Muscle of leg (tissue), 11 donors: Measurements from ENCODE around the gene GOSR2. TPM values are rescaled to one million over a fixed set of nuclear protein-coding genes. Genes with fewer than 3 reads are reported as not detected.

Experiments
- DNase-seq: peaks from one replicate; pipeline ENCODE4 v3.0.0; 2013
- H3K27ac ChIP-seq: one replicate; pipeline ENCODE4 v1.5.1; 2013; ENCODE audit warnings: mild to moderate bottlenecking, low read length, control low read depth
- H3K27me3 ChIP-seq: one replicate; pipeline ENCODE4 v1.6.1; 2013; ENCODE audit warnings: low read length; ENCODE audit not compliant: control insufficient read depth, insufficient read depth
- H3K36me3 ChIP-seq: one replicate; pipeline ENCODE4 v1.6.1; 2013; ENCODE audit warnings: low read length; ENCODE audit not compliant: control insufficient read depth, insufficient read depth
- H3K4me1 ChIP-seq: one replicate; pipeline ENCODE4 v1.6.1; 2013; ENCODE audit warnings: low read length; ENCODE audit not compliant: control insufficient read depth, insufficient read depth
- H3K4me3 ChIP-seq: one replicate; pipeline ENCODE4 v1.5.1; 2013; ENCODE audit warnings: low read length, control low read depth
- H3K9me3 ChIP-seq: replicated peaks from 2 replicates; pipeline ENCODE4 v1.6.1; 2013; ENCODE audit warnings: low read depth, low read length; ENCODE audit not compliant: control insufficient read depth
- WGBS: methylation state at CpG from one replicate; pipeline ENCODE4 v1.1.5; 2013; ENCODE audit warnings: missing lambda C conversion rate; ENCODE audit not compliant: insufficient coverage; 5-methylcytosine and 5-hydroxymethylcytosine counted together
- polyA plus RNA-seq, 8 donors: library from polyadenylated mRNA; unstranded; fragments of 120-200 nt; gene quantifications; one replicate each; pipeline versions ENCODE4 v1.2.1 to v1.2.3, GENCODE V29; 2013; ENCODE audit warnings: inconsistent platforms in 1 of 8, low replicate concordance in 1 of 8; ENCODE audit not compliant: insufficient read length in 8 of 8, insufficient read depth in 1 of 8
- total RNA-seq: library from RNA; stranded (reverse); fragments of 120-200 nt; gene quantifications from one replicate; pipeline ENCODE4 v1.2.4, GENCODE V29; 2013

The GOSR2 gene
- total and polyA plus RNA-seq, 9 donors: 27.4 to 36.8 (median 29.6) TPM

DNA sequence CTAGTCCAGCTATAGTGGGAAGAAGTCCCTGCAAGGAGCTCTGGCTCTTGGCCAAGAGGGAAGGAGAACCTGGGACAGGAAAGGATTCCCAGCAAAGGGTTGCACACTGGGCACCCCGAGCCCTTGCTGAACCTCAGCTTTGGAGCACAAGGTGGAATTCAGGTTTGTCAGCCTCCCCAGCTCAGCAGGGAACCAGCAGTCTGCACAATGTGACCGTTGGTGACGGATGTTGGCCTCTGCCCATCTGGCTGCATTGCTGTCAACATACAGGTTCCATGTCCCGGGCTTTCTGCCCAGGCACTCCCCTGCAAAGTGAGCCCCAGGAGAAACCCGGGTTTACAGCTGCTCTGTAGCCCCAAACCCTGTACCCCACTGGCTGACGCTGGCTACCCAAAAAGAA is 49.4 kb downstream of the GOSR2 start:
- no peak overlapping the region for H3K4me3 ChIP-seq
- H3K27me3 ChIP-seq: peaks cover 22% of the 10 kb centered on the region
- H3K27ac ChIP-seq: no peak overlapping the region
- peaks cover under 1% of the 10 kb centered on the region for H3K4me1 ChIP-seq
- H3K9me3 ChIP-seq: no peaks in the 10 kb centered on the region
- no peaks in the 10 kb centered on the region for H3K36me3 ChIP-seq
- no peak for DNase-seq
- WGBS: 45% methylated on average over 6 of the region's 6 CpGs

DNA sequence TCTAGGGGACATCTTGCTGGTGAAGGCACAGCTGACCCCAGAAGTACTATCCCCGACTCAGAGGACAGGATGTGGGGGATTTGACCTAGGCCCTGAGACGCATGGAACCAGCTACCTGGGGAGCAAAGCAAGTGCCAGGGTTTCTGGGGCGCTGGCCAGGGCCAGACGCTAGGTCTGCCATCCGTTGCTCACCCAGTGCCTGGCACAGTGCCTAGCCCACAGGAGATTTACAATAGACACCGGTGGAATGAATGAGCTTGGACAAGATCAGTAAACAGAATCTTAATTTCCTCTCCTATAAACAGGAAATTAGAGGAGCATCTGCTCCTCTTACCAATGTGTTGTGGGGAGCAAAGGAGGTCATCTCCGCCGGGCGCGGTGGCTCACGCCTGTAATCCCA is 51.1 kb downstream of the GOSR2 start:
- H3K36me3 ChIP-seq: no peaks in the 10 kb centered on the region
- H3K9me3 ChIP-seq: no peaks in the 10 kb centered on the region
- H3K27ac ChIP-seq: no peak overlapping the region
- WGBS: no CpG with 5 or more reads among the region's 11 CpGs
- H3K27me3 ChIP-seq: peaks cover 38% of the 10 kb centered on the region
- peaks cover 13% of the 10 kb centered on the region for H3K4me1 ChIP-seq
- no peak overlapping the region for H3K4me3 ChIP-seq
- DNase-seq: no peak

DNA sequence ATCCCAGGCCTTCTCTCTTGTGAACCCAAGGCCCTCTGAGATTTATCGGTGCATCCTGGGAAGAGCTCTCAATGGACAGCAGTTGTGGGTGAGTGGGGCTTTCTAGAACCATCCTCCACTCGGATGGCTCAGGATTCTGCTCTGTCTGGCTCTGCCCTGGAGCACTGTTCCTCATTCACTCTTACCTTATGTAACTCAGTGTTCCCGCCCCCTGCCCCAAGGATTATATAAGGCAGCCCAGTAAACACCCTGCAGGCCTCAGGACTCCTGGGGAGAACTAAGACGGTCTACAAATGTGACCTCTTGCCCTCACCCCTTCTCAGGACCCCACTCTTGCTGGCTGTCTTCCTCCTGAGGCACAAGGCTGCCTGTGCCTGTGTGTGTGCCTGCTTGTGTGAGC is 52.3 kb downstream of the GOSR2 start:
- Histone ChIP-seq H3K27me3 (peaks cover 42% of the 10 kb centered on the region), H3K36me3 (no peaks in the 10 kb centered on the region), H3K27ac (no peak overlapping the region), H3K4me1 (peaks cover 16% of the 10 kb centered on the region), H3K4me3 (no peak overlapping the region), H3K9me3 (no peaks in the 10 kb centered on the region)
- no peak for DNase-seq
- WGBS: 37% methylated on average over 3 of the region's 4 CpGs

DNA sequence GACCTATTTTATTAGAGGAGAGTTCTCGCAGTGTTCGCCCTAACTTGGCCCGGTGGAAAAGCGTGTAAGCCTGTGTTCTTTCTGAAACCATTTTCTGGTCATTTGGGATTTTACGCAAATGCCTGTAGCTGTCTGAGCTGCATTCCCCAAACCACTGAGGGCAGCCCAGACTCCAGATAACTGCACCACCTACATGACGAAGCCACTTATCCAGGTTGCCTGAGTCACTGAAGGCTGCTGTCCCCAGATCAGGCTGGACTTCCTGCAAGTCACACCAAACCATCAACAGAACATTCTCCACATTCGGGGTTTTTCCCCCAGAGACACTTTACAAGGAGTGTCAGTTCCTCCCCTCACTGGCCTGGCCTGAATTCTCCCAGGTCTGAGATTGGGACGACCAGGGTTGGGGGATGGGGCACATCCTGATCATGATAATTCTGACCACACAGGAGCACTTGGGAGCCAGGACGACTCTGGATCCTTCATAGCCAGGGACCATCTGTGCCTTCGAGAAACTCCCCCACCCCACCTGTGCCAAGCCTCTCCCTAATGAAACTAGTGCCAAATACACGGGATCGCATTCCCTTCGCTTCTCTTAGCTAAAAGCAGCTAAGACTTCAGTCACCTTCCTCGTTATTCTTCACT is 53.8 kb downstream of the GOSR2 start:
- H3K9me3 ChIP-seq: no peaks in the 10 kb centered on the region
- no peak overlapping the region for H3K27ac ChIP-seq
- no peak overlapping the region for H3K4me3 ChIP-seq
- 56% methylated on average over 6 of the region's 14 CpGs for WGBS
- peaks cover 50% of the 10 kb centered on the region for H3K27me3 ChIP-seq
- no peak for DNase-seq
- peaks cover 16% of the 10 kb centered on the region for H3K4me1 ChIP-seq
- H3K36me3 ChIP-seq: no peaks in the 10 kb centered on the region

DNA sequence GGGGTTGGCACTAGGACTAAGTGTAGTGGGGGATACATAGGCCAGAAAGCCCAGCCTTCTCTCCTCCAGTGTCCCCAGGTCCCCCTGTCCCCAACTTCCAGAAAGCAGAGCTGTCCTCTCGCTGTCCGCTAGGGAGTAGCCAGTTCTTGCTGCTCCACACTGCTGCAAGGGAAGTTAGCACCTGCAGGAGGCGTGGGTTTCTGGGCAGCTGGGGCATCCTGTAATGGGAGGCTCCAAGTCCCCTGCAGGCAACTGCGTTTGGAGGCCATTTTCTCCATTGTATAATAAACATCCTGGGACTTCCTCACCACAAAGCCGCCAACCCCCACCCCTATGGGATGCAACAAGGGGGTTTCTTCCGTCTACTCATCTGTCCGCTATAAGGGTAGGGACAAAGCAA is 54.4 kb downstream of the GOSR2 start:
- H3K27me3 ChIP-seq: peaks cover 52% of the 10 kb centered on the region
- no peak overlapping the region for H3K27ac ChIP-seq
- 0% methylated on average over 1 of the region's 7 CpGs for WGBS
- no peaks in the 10 kb centered on the region for H3K36me3 ChIP-seq
- DNase-seq: peak; percentile 33
- no peaks in the 10 kb centered on the region for H3K9me3 ChIP-seq
- no peak overlapping the region for H3K4me3 ChIP-seq
- peaks cover 16% of the 10 kb centered on the region for H3K4me1 ChIP-seq

DNA sequence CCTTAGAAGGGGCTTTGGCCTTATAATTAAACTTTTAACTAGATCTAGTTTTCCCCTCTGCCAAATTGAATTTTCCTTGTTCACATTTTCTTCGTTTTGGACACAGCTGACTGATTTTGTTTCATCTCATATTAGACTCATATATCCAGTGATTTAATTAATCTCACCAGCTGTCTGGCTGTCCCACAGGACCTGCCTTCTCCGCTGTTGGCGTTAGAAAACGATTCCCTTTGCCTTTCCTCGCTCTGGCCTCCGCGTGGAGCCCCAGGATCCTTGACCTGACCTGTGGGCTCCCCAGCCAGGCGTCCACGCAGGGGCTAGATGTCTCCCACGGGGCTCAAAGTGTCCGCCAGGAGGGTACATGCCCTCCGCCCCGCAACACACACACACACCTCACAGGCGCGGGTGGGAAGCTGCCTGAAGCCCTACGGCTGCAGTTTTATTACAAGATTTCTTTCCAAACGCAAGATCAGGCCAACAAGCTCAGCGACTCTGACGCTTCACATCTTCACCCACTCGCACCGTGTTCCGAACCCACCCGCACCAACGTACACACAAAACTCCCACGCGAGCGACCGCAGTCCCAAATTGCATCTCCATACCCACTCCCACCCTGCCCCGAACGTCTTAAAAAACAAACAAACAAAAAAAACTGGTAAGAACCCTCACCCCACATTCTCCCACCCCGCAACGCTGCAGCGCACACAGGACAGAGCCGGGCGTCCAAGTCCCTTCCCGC is 55.0 kb downstream of the GOSR2 start:
- Histone ChIP-seq H3K4me1 (peaks cover 16% of the 10 kb centered on the region), H3K27ac (no peak overlapping the region), H3K36me3 (no peaks in the 10 kb centered on the region), H3K9me3 (no peaks in the 10 kb centered on the region), H3K4me3 (no peak overlapping the region), H3K27me3 (peaks cover 52% of the 10 kb centered on the region)
- no peak for DNase-seq
- 5% methylated on average over 36 of the region's 36 CpGs for WGBS

DNA sequence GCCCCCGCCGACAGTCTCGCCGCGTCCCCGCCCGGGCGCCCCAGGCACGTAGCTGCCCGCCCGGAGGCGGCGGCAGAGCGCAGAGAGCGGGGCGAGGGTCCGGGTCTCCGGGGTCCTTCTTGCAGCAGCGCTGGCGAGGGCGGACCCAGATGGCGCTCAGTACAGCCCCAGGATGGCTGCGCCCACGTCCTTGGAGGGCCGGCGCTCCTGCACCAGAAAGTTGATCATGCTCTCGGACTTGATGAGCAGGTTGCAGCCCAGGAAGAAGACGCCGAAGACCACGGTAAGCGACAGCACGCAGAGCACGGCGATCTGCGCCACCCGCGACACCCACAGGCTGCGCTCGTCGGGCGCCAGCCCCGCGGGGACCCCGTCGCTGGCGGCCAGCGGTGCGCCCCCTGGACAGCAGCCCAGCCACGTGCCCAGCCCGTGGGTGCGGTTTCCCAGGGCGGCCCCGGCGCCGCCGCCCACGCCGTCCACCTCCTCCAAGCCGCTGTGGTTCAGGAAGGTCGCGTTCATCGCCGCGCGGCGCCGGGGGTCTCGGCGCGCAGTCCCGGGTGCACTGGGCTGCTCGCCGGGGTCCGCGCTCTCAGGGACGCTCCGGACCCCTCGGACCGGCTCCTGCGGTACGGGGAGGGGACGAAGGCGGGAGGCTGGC is 55.7 kb downstream of the GOSR2 start:
- Histone ChIP-seq H3K9me3 (no peaks in the 10 kb centered on the region), H3K4me1 (peaks cover 16% of the 10 kb centered on the region), H3K27me3 (peaks cover 49% of the 10 kb centered on the region), H3K36me3 (no peaks in the 10 kb centered on the region), H3K27ac (no peak overlapping the region), H3K4me3 (peak overlapping the region; percentile 28)
- no peak for DNase-seq
- WGBS: under 1% methylated on average over 83 of the region's 83 CpGs

DNA sequence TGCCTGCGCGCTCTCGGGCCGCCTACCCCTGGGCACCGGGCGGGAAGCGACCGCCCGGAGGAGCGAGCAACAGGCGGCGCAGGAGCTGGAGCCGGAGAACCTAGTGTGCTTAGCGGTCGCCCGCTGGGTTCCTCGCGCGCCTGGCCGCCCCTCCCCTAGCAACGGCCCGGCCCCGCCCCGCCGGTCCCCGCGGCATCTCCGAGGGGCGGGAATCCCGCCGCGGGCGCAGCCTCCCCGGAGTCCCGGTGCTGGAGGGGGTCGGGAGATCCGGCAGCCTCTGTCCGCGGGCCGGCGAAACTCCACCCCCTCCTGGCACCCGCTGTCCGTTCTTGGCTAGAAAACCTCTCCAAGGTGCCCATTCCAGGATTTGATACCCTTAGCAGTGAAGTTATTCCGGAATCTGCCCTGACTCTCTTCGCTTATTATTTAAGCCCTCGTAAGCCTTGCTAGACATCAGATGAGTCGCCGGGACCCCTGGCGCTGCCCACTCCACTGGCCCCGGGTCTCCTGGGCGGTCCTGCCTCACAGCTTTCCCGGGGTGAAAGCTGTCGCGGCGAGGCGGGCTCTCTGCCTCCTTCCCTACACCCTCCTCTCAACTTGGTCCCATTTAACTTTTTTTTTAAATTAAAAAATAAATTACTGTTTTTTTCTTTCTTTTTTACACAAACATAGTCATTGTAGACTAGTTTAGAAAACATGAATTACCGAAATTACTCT is 56.3 kb downstream of the GOSR2 start, which contains the start of gene RPRML:
TSS of gene RPRML (minus strand) at position 107 of the 717 bp plus-strand sequence. CDS start 246 bp downstream, outside the sequence.
- no peaks in the 10 kb centered on the region for H3K9me3 ChIP-seq
- H3K4me1 ChIP-seq: peaks cover 20% of the 10 kb centered on the region
- DNase-seq: peak; percentile 41
- H3K27ac ChIP-seq: no peak within 1 kb of the TSS
- peak within 1 kb of the TSS; percentile 28 for H3K4me3 ChIP-seq
- whole genome bisulfite sequencing: 1% methylated on average over 44 of the region's 57 CpGs
- H3K36me3 ChIP-seq: no peaks in the 10 kb centered on the region
- H3K27me3 ChIP-seq: peaks cover 49% of the 10 kb centered on the region

DNA sequence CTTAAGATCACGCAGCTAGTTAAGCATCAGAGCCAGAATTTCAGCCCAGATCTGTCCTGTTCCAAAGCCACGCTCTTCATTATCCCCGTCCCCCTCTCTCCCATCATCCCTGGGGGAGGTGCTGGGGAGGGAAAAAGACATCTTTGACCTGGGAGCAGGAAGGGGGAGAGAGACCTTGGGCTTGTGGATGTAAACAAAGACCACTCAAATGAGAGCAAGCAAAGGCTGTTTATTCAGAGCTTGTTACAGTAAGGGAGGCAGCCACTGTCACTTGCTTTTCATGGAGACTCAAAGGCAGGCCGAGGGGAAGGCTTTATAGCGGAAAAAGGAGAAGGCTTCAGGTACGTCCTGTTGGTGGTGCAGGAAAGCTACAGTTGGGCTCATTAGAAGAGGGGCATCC is 59.6 kb downstream of the GOSR2 start:
- H3K4me3 ChIP-seq: no peak overlapping the region
- 70% methylated on average over 3 of the region's 6 CpGs for WGBS
- no peak overlapping the region for H3K27ac ChIP-seq
- H3K9me3 ChIP-seq: no peaks in the 10 kb centered on the region
- no peak for DNase-seq
- H3K4me1 ChIP-seq: peaks cover 22% of the 10 kb centered on the region
- H3K36me3 ChIP-seq: no peaks in the 10 kb centered on the region
- peaks cover 28% of the 10 kb centered on the region for H3K27me3 ChIP-seq

DNA sequence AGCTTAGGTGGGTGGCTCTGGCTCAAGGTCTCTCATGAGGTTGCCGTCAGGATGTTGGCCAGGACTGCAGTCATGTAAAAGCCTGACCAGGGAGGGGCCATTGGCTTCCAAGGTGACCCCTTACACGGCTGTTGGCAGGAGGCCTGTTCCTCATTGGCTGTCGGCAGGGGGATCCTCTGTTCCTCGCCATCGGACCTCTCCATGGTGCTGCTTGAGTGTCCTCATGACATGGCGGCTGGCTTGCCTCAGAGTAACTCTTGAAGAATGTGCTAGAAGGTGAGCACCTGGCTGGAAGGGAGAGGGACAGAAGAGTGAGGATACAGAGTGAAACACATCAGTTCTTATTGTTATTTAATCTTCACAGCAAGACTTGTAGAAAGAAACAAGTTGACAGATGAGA is 60.8 kb downstream of the GOSR2 start:
- no peaks in the 10 kb centered on the region for H3K9me3 ChIP-seq
- WGBS: 57% methylated on average over 2 of the region's 6 CpGs
- peaks cover 18% of the 10 kb centered on the region for H3K27me3 ChIP-seq
- no peaks in the 10 kb centered on the region for H3K36me3 ChIP-seq
- H3K4me1 ChIP-seq: peaks cover 12% of the 10 kb centered on the region
- DNase-seq: no peak
- no peak overlapping the region for H3K4me3 ChIP-seq
- H3K27ac ChIP-seq: peak overlapping the region; percentile 55
